HUDEP-2 (cell line): ENCODE measurements around the gene POLR2J2.
"Not testable (repeated sequence)": the region's sequence is repeated elsewhere in the genome, so short reads cannot be mapped to it uniquely, and the experiment has no call there.

ENCODE experiments used
- DNase-seq, 76 experiments: peaks; one replicate each; lab custom pipeline; 2025; ENCODE audit not compliant: unreplicated experiment in 76 of 76; lab: John Stamatoyannopoulos, UW

The POLR2J2 gene

GRCh38 chr7:102673447-102674067, 2.1 kb upstream of the POLR2J2 start:
- not testable (repeated sequence) for DNase-seq

- not testable (repeated sequence) for DNase-seq
These were observed 469 bp upstream of the POLR2J2 start for GRCh38 chr7:102671956-102672307.

GRCh38 chr7:102667523-102667922, 3.9 kb downstream of the POLR2J2 start:
- DNase-seq = not testable (repeated sequence)

GRCh38 chr7:102666850-102667249, 4.6 kb downstream of the POLR2J2 start:
- not testable (repeated sequence) for DNase-seq

- not testable (repeated sequence) for DNase-seq
These were observed 6.7 kb downstream of the POLR2J2 start for GRCh38 chr7:102664765-102665164.

- not testable (repeated sequence) for DNase-seq
These were observed 21.5 kb downstream of the POLR2J2 start, which contains the start of gene SPDYE2B for GRCh38 chr7:102649924-102650323. SPDYE2B (plus strand) TSS chr7:102650319; CDS start chr7:102652349, 2,030 bp downstream.

- not testable (repeated sequence) for DNase-seq
These were observed 23.6 kb downstream of the POLR2J2 start for GRCh38 chr7:102647813-102648212.

GRCh38 chr7:102643404-102643803, 28.1 kb downstream of the POLR2J2 start:
- not testable (repeated sequence) for DNase-seq

GRCh38 chr7:102642691-102643090, 28.8 kb downstream of the POLR2J2 start, which contains the start of gene UPK3BL1:
UPK3BL1 (minus strand) TSS chr7:102642791; CDS start chr7:102642741, 50 bp downstream.
- DNase-seq = not testable (repeated sequence)

GRCh38 chr7:102638848-102639247, 32.6 kb downstream of the POLR2J2 start:
- not testable (repeated sequence) for DNase-seq

- DNase-seq = not testable (repeated sequence)
These were observed 34.5 kb downstream of the POLR2J2 start for GRCh38 chr7:102636956-102637355.

GRCh38 chr7:102635354-102635753, 36.1 kb downstream of the POLR2J2 start:
- not testable (repeated sequence) for DNase-seq

GRCh38 chr7:102634299-102634698, 37.2 kb downstream of the POLR2J2 start:
- DNase-seq = not testable (repeated sequence)

GRCh38 chr7:102630622-102631021, 40.8 kb downstream of the POLR2J2 start:
- not testable (repeated sequence) for DNase-seq

- DNase-seq = not testable (repeated sequence)
These were observed 44.1 kb downstream of the POLR2J2 start for GRCh38 chr7:102627271-102627904.

GRCh38 chr7:102618122-102618521, 53.3 kb downstream of the POLR2J2 start:
- not testable (repeated sequence) for DNase-seq

- DNase-seq = not testable (repeated sequence)
These were observed 54.8 kb downstream of the POLR2J2 start, which contains the start of gene RASA4 for GRCh38 chr7:102616507-102617125. RASA4 (minus strand) TSS chr7:102616756; CDS start chr7:102616689, 67 bp downstream.
